Dermis blood vessel endothelial cell (primary cell): ENCODE data around the gene SIGLEC15. TPM values are rescaled to one million over a fixed set of nuclear protein-coding genes. Genes with fewer than 3 reads are reported as not detected.
A peak's percentile ranks its signal among the peaks of the same experiment; 100 is the strongest.

Experiments
- DNase-seq: peaks from one replicate; pipeline ENCODE4 v3.0.0; 2010
- total RNA-seq: library from RNA; depleted of rRNA; stranded (reverse); fragments of >200 nt; gene quantifications from 2 replicates; pipeline ENCODE4 v1.2.3, GENCODE V29; 2014

The SIGLEC15 gene
- total RNA-seq, 1 donor from 2014 or later, result not detected

DNA sequence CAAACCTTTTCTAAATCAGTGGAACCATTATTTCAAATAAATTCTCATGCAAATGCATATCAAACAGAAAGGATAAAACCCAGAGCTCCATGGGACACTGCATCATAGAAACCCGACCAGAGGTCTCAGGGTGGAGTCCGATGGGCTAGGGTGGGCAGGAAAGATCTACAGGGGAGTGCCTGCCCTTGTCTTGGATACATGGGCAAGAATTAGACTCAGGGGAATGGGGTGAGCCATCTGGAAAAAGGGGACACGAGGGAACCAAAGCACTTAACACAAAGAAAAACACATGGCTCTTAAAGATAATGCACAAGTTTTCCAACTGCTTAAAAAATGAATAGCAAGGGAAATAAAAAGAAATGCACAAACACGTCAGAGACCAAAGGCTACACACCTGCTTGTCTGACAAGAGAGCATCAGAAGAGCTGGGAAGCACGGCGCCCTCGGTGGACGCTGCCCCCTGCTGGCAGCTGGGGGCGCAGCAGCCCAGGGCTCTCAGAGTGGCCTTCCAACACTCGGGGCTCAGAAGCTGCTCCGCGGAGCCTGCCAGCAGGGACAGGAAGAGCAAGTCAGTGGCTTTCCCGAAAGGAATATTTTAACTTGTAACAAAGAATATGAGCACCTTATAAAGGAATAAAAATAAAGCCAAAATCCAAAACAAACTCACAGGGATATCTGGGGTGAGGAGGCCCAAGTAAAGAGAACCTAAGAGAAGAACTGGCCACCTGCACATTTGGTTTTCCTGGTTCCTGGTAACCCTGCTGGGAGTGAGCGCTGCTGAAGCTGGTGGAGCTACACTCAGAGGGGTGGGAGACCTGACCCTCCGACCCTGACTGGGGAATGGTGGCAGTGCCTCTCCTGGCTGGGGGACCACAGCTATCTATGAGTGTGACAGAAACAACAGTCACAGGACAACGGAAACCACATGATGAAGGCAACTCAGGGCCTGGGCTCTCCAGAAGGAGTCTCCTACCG lies 54.5 kb downstream of the SIGLEC15 start:
- peak; percentile 79 for DNase-seq

DNA sequence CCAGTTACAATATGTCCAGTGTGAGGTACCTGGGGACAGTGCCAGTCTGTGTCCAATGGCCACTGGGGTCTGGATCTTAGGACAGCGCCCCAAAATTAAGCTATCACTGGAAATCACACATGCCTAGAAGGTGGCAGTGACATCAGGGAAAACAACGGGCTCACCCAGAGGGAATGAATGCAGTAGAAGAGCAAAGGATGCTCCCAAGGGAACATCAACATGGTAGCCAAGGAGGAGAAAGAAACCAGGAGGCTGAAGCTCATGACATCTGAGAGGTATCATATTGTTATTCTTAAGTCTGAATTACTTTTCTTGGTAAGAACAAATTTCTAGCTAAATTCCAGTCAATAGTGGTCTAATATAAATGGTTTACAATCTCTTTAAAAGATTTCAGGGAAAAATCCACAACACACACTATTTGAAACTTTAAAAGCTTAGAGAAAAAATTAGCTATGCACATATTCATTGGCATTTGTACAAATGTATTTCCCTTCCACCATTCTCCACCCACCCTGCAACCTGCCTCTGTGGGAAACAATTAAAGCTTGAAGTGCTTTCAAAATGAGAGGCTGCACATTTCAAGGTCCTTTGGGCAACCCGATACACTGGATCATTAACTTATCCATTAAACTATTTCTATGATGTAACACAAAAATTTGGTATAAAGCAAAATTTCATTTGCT lies 55.5 kb downstream of the SIGLEC15 start:
- DNase-seq, result no peak

DNA sequence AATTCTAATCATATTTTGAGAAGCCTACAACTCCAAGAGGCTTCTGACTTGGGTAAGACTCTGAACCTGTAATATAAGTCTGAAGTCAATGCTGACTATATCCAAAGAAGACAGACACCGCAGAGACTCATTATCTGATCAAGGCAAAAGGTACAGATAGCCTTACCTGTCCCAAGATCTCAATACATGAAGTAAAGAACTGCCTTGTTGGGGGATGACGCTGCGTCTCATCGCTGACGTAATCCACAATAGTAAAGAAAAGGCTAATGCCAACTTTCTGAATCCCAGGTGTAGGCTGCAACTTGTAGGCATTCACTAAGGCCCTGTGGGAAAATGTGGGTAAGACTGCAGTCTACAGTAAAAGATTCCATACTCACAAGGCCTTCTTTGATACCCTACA lies 62.1 kb downstream of the SIGLEC15 start:
- no peak for DNase-seq

DNA sequence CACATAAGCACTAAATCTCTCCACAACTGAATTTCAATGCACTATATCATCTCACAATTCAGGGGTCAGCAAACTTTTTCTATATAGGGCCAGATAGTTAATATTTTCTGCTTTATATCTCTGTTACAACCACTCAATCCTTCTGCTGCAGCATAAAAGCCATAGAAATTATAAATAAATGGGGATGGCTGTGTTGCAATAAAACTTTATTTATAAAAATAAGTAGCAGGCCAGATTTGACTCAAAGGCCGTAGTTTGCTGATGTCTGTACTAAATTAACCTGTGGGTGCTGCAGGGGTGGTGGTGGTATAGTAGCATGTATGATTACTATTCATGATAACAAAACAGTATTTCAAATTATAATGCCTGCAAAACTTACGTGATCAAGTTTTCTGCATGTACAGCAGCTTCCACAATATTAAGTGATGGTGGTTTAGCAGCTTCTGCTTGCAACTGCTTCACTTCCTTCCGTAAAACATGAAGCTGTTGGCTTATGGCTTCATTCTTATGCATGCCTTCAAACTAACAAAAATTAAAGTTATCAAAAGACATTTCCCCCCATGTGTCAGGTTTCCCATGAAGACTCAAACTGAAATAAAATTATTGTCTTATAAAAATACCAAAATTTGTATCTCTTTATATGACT lies 64.1 kb downstream of the SIGLEC15 start:
- DNase-seq, result no peak

DNA sequence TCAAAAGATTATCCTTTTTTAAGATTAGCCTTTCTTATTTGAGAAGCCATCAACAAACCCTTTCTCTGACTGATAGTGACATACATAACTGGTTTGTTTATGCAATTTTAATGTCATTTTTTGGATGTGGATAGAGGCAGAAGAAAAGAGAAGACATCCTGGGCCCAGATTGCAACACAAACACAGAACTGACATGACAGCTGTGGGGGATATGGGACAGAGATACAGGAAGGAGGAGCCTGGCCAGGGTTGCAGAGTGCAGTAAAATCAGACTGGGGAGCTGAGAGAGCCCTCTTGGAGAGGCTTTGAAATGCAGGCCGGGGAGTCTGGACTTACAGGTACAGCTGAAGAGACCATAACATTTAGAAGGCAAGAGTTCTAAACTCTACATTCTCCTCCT lies 65.1 kb downstream of the SIGLEC15 start:
- DNase-seq, result no peak

DNA sequence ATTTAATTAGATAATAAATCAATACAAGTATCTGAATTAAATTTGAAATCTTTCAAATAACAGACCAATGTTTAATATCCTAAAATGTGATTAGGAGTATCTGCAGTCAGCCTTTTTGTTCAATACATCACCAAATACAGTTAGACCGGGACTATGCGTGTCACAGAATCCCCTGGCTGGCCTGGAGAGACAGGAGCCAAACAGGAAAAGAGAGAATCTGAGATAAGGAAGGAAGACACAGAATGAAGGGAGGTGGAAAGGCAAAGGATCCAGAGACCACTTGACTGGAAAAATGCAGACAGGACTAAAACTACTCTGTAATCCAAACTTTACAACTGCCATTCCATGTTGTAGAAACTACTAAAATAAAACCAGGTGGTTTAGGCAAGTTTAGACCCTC lies 66.3 kb downstream of the SIGLEC15 start:
- peak; percentile 4 for DNase-seq

Other genes starting within 250 kb of the SIGLEC15 start
- gene SLC14A2, start 210.2 kb upstream of the SIGLEC15 start, total RNA-seq, result not detected in 2 replicates
- not detected in 2 replicates for gene SLC14A1, start 101.5 kb upstream of the SIGLEC15 start, total RNA-seq
- 19.2 and 23.3 TPM in 2 replicates for gene EPG5, start 141.7 kb downstream of the SIGLEC15 start, total RNA-seq
- 0.56 and 0.68 TPM in 2 replicates for gene PSTPIP2, start 246.6 kb downstream of the SIGLEC15 start, total RNA-seq